HG02884 (cell line): ENCODE results near the gene ELL2.
"Not testable (repeated sequence)": the region's sequence is repeated elsewhere in the genome, so short reads cannot be mapped to it uniquely, and the experiment has no call there.

Experiments used
- ATAC-seq: cut with Tn5 transposase; IDR thresholded peaks from one replicate; pipeline ENCODE4 v1.9.1; 2021; ENCODE audit warnings: mild to moderate bottlenecking, moderate library complexity; ENCODE audit not compliant: unreplicated experiment

ELL2 gene

DNA sequence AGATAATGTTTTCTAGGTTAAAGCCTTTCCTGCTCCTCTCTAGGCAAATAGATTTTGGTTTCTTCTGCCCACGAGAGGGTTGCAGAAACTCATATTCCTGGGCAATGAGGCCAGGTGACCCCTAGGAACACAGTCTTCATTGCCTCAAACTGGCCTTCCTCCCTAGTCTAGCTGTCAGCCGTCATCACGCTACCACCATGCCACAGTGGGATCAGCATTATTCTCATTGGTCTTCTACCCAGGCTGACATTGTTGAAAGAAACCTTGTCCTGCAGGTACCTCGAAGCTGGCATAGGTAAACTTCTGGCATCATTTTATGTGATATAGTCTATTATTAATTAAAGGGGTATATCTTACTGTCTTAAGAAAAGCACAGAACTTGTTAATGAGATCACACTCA, 51.1 kb downstream of the ELL2 start:
- no peak for ATAC-seq

DNA sequence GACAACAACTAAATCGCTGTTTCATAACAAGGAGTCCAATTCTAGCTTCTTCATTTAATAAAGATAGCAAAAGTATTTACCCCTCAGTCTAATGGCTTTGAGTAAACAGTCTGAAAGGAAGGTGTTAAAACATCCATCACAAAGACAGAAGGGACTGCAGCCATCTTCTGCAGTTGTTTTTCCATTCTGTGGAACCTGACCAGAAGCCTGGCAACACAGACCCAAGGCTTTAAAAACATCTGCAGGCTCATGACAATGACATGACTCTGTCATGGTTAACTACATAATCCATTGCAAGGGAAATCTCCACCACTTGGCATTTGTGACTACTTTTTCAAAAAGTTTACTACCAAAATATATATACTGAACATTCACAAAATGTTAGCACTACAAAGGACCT, 51.9 kb downstream of the ELL2 start:
- no peak for ATAC-seq

DNA sequence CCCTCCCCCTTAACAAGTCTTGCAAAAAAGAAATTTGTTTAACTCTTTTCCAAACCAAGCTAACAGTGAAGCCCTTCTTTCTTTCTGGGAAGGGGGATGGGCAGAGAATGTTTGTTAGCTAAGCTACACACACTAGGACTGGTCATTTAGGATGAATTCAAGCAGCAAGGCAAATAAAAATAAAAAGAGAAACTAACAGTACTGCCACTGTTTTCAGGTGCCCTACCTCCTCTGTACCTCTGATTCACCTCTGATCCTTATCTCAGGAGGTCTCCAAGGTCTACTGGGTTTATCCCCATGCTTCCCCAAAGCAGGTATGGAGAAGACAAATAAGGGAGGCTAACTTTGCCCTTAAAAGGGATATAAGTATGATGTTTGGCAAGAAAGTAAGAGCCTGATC, 52.9 kb downstream of the ELL2 start:
- no peak for ATAC-seq

DNA sequence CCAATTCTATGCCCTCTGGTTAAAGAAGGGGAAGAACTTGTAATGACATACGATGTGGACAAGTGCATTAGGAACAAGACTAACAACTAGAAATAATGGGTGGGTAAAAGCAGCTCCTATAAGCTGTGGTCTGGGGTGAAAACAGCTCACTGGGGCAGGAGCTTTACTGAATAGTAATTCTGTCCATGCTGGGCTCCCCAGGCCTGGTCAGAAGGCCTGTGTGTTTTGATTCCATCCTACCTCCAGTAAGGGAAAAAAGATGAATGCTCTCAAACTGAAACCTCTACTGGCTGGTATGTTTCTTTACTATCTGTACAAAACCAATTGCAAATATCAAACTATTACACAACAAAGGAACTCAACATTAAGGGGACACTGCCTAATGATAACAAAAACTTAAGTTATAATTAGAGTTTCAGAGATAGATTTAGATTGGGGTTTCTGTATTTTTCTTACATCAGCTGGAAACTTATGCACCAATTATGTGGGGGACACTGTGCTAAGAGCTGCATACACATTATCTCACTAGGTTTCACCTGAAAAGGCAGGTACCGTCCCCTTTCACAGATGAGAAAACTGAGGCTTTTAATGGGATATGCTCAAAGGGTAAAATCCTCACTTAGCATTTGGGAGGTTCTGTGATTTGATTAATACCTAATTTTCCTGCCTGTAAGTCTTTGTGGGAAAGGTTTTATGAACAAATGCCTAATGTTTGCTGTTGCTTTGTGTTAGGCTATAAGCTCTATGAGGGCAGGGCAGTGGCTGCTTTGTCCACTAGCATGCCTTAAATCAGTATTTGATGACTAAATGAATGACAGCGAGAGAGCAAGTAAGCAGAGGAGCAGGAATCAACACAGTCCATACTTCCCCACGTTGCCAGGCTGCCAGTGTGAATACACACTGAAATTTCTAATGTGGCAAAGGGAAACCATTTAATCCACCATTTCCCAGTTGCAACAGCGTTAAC, 53.6 kb downstream of the ELL2 start:
- ATAC-seq, result no peak

DNA sequence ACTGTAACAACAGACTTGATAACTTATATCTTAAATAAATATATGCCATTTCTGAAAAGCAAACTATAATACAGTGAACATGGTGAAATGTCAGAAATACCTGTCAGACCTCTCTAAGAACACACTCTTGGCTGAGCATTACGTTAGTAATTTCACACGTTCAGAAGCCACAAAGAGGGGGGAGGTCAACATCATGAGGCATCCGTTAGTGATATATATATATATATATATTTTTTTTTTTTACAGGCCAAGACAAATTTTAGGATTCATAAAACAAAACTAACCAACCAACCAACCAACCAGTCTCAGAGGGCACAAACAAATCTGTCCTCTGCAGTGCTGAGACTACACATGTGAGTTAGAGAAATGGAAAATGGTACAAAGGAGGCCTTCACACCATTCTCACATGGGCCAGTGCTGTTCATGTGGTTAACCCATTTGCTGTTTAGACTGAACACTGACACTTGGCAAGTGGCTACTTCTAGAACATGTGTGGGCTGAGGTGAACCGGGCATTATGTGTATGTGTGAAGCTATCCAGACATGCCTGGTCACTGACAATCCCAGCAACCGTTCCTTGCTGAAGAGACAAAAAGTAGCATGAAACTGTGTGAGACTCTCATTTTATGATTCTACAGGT, 54.5 kb downstream of the ELL2 start:
- ATAC-seq, result no peak

DNA sequence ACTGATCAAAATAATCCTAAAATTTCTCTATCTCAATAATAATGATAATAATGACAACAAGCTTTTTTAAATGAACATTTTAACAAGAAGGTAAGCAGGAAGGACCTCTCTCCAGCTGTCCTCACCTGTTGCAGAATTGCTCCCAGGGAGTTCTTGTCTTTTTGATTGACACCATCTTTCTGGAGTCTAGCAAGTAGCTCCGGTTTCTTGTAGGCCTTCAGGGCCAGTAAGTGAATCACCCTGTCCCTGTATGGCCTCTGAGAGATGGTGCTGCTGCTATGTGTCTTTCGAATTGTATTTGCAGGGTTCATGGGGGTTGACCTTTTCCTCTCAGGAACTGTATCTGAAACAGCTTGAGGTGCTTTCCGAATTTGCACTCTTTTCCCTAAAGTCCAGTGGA, 55.3 kb downstream of the ELL2 start:
- ATAC-seq, result not testable (repeated sequence)

- no peak for ATAC-seq
Observed at GRCh38 chr5:95904827-95905226, 56.8 kb downstream of the ELL2 start.

DNA sequence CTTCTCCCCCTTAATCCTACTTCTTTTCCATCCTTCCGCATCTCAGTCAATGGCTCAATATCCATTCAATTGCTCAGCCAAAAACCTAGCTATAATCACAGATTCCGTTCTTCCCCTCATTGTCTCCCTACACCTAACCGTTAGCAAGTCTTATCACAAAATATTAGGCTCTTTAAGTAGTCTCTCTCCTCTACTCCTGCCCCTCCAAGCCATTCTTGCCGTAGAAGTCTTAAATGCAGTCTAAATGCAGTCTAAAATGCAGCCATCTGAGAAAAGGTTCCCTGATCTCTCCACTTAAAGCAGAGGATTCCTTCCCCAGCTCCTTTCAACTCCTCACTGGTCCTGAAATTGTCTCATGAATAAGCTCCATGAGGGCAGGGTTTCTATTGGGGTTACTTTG, 57.8 kb downstream of the ELL2 start:
- no peak for ATAC-seq

GRCh38 chr5:95901676-95902627, 59.7 kb downstream of the ELL2 start:
- ATAC-seq, result no peak

DNA sequence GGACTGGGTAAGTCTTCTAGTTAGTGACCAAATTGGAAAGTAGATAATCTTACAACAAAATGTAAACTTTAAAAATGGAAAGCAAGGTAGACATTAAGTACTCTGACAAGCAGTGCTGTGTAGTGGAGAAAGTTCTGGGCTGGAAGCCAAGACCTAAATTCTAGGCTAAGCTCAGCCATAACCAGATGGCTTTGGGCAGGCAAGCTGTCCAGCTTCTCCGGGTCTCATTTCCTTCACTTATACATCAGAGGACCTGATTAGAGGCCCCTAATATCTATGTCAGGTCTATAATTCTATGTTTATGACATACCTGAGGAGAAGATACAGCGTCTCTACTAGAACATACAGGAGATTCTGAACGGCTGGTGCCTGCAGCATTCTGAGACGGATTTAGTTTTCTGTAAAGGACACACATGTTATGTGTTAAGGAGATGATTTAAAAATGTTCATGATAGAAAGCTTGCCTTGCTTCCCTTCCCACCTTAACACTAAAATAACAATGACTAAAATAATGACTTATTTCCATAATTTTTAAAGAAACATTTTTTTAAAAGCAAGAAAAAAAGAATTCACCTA, 61.2 kb downstream of the ELL2 start:
- ATAC-seq, result no peak

DNA sequence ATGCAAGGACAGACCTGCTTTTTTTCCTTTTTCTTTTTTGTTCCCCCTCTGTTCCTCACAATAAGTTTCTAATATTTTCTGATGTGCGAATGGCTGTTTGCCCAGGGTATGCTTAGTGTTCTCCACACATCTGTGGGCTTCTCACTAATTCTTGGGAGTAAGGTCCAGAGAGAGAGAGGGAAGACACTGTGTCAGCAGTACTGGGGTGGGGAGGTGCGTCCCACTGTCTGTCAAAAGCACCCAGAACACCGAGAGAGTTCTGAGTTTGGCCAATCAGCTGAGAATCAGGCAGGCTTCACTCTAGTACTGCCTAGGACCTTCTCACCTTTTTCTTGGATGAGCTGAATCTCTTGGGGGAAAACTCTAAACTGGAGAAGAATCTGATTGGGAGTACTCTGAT, 61.8 kb downstream of the ELL2 start:
- ATAC-seq, result no peak

DNA sequence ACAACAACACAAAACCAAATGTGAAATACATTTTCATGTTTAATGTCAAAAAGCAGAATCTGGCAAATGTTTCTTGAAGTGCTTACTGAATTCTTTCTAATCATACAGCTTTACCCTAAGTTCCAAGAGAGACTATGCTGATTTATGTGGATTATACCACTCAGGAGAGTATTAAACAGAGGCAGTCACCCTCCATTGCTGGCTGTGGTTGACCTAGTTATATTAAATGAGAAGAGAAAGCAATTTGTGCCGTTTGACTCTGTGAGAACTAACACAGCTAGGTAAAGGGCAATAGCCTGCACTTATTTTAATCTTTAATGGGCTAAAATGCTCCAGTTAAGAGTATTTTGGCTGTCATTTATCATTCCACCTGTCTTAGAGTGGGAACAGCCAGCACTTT, 62.6 kb downstream of the ELL2 start:
- no peak for ATAC-seq

- no peak for ATAC-seq
Observed at GRCh38 chr5:95895771-95896170, 65.9 kb downstream of the ELL2 start.

DNA sequence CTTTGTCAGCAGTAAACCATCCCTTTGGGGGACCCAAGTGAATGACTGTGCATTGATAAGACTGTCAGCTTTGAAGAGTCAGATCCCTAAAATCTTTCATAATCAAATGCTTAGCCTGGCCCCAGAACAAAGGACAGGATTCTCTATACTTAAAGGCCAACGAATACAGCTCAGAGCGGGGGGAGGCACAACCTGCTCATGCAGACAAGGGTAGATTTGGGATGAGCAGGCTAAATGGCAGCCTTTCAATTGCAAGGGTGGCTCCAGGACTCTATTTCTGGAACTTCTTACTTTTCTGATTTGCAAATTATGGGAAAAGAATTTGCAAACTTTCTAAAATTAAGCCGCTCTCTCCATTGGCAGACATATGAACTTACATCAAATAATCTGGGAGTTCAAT, 66.4 kb downstream of the ELL2 start:
- ATAC-seq, result no peak

- no peak for ATAC-seq
Observed at GRCh38 chr5:95892784-95893354, 68.8 kb downstream of the ELL2 start.

GRCh38 chr5:95891499-95891898, 70.2 kb downstream of the ELL2 start:
- ATAC-seq, result no peak

- ATAC-seq, result no peak
Observed at GRCh38 chr5:95889076-95889475, 72.6 kb downstream of the ELL2 start.

DNA sequence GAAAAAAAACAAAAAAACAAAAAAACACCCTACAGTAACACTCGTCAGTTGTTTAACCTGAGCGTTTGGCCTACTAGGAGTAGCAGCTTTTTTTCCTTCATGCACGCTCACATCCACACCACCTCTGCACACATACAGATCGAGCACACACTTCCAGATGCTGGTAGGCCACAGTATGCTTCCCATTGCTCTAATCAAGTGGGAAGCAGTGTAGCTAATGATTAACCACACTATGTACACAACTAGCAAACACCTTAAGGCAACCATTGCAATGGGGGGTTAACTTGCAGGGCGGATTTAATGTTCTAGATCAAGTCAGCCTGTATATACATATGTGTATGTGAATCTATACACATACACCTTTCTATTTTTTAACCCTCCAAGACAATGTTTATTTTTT, 73.7 kb downstream of the ELL2 start:
- ATAC-seq, result no peak

DNA sequence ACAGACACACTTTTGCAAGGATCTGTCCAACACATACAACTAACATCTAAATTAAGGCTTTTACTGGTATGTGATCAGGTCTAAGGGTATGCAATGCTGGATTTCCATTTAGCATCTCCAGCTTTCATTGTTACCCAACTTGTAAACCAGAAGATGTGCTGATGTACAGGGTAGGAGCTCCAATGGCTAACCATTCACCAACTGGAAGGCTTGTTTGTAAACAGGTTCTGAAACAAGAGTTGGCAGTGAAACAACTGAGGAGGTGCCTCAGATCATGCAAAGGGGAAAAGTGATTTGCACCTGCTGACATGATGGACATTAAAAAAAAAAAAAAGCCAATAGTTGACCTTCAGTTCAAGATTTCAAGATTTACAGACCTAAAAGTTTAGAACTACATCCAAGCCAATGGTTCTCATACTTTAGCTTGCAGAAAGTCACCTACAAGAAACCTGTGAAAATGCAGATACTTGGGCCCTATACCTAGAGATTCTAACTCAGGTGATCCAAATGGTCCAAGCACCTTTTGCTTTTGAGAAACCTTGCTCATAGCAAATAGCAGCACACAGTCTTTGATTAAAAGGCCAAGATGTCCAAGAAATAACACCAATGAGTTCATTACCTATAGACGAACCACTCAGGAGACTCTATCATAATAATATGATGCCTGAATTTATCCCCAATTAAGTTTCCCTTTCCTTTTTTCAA, 75.2 kb downstream of the ELL2 start:
- ATAC-seq, result no peak

GRCh38 chr5:95884511-95884910, 77.1 kb downstream of the ELL2 start:
- ATAC-seq, result no peak
